ENCODE data around the gene SIK2.
A peak's percentile ranks its signal among the peaks of the same experiment; 100 is the strongest.

SIK2 gene

GRCh38 chr11:111601979-111602864 lies at the start of gene SIK2:
TSS of gene SIK2 (plus strand) at chr11:111602449. CDS start at chr11:111602564, 115 bp downstream.
- peak; percentile 56 for DNase-seq (ENCODE audit: low read depth)

- no peak for DNase-seq (ENCODE audit: low read depth)
Observed at GRCh38 chr11:111554532-111554931, 47.7 kb upstream of the SIK2 start.

GRCh38 chr11:111555255-111555654 lies 47.0 kb upstream of the SIK2 start:
- DNase-seq (ENCODE audit: low read depth): no peak

GRCh38 chr11:111557425-111558111 lies 44.7 kb upstream of the SIK2 start:
- DNase-seq (ENCODE audit: low read depth): peak; percentile 90

- no peak for DNase-seq (ENCODE audit: low read depth)
Observed at GRCh38 chr11:111559800-111560464, 42.3 kb upstream of the SIK2 start.

GRCh38 chr11:111560800-111561199 lies 41.4 kb upstream of the SIK2 start:
- no peak for DNase-seq (ENCODE audit: low read depth)

GRCh38 chr11:111561306-111561705 lies 40.9 kb upstream of the SIK2 start:
- no peak for DNase-seq (ENCODE audit: low read depth)

- no peak for DNase-seq (ENCODE audit: low read depth)
Observed at GRCh38 chr11:111561791-111562325, 40.4 kb upstream of the SIK2 start.

GRCh38 chr11:111562692-111563389 lies 39.4 kb upstream of the SIK2 start:
- DNase-seq (ENCODE audit: low read depth): no peak

- no peak for DNase-seq (ENCODE audit: low read depth)
Observed at GRCh38 chr11:111565114-111565720, 37.0 kb upstream of the SIK2 start.

GRCh38 chr11:111566324-111566723 lies 35.9 kb upstream of the SIK2 start:
- DNase-seq (ENCODE audit: low read depth): no peak

- DNase-seq (ENCODE audit: low read depth): no peak
Observed at GRCh38 chr11:111569476-111569875, 32.8 kb upstream of the SIK2 start.

- no peak for DNase-seq (ENCODE audit: low read depth)
Observed at GRCh38 chr11:111570796-111571195, 31.5 kb upstream of the SIK2 start.

- DNase-seq (ENCODE audit: low read depth): no peak
Observed at GRCh38 chr11:111571829-111572501, 30.3 kb upstream of the SIK2 start.

GRCh38 chr11:111572581-111572980 lies 29.7 kb upstream of the SIK2 start:
- no peak for DNase-seq (ENCODE audit: low read depth)

- no peak for DNase-seq (ENCODE audit: low read depth)
Observed at GRCh38 chr11:111573821-111574249, 28.4 kb upstream of the SIK2 start.

GRCh38 chr11:111574373-111575225 lies 27.6 kb upstream of the SIK2 start:
- DNase-seq (ENCODE audit: low read depth): no peak

GRCh38 chr11:111575740-111576139 lies 26.5 kb upstream of the SIK2 start:
- DNase-seq (ENCODE audit: low read depth): no peak

GRCh38 chr11:111577821-111578220 lies 24.4 kb upstream of the SIK2 start:
- no peak for DNase-seq (ENCODE audit: low read depth)

- DNase-seq (ENCODE audit: low read depth): no peak
Observed at GRCh38 chr11:111581341-111581740, 20.9 kb upstream of the SIK2 start.

All from HS-27A (cell line).